HepG2 (cell line): Measurements from ENCODE around the gene HECTD2. TPM values are rescaled to one million over a fixed set of nuclear protein-coding genes. Genes with fewer than 3 reads are reported as not detected.

Source experiments
- ARNT ChIP-seq: fragments of 450-650 bp; IDR thresholded peaks from 2 replicates; pipeline ENCODE4 v1.6.1; 2017
- ARNTL ChIP-seq: sonication (generic); formaldehyde crosslinking; IDR thresholded peaks from 2 replicates; pipeline ENCODE4 v1.4.0; 2020; ENCODE audit warnings: mild to moderate bottlenecking, missing genetic modification reagents
- GFI1 ChIP-seq: sonication (generic); formaldehyde crosslinking; IDR thresholded peaks from 2 replicates; pipeline ENCODE4 v1.5.0; 2020; ENCODE audit warnings: missing genetic modification reagents, mild to moderate bottlenecking, borderline replicate concordance
- HDAC6 ChIP-seq: fragments of 200-600 bp; sonication (generic); IDR thresholded peaks from 2 replicates; pipeline ENCODE4 v1.7.0; 2017; ENCODE audit warnings: mild to moderate bottlenecking, antibody characterized with exemption, low read length, low read depth
- KDM2A ChIP-seq: sonication (generic); formaldehyde crosslinking; IDR thresholded peaks from 2 replicates; pipeline ENCODE4 v1.4.0; 2020; ENCODE audit warnings: low read depth, missing genetic modification reagents, borderline replicate concordance
- KMT2A ChIP-seq: sonication (generic); formaldehyde crosslinking; IDR thresholded peaks from 2 replicates; pipeline ENCODE4 v1.4.0; 2020; ENCODE audit warnings: missing genetic modification reagents
- MEIS2 ChIP-seq: sonication (generic); formaldehyde crosslinking; IDR thresholded peaks from 2 replicates; pipeline ENCODE4 v1.9.0; 2021; ENCODE audit warnings: mild to moderate bottlenecking, missing genetic modification reagents
- NFE2L1 ChIP-seq: sonication (generic); formaldehyde crosslinking; IDR thresholded peaks from 2 replicates; pipeline ENCODE4 v1.4.0; 2020; ENCODE audit warnings: missing genetic modification reagents, mild to moderate bottlenecking, borderline replicate concordance
- POLR2G ChIP-seq: fragments of 200-400 bp; formaldehyde crosslinking; IDR thresholded peaks from 2 replicates; pipeline ENCODE4 v1.6.1; 2018; ENCODE audit warnings: mild to moderate bottlenecking, low read depth, low read length, moderate library complexity
- REPIN1 ChIP-seq: sonication (generic); formaldehyde crosslinking; IDR thresholded peaks from 2 replicates; pipeline ENCODE4 v1.8.0; 2022; ENCODE audit warnings: missing genetic modification reagents, low read depth, mild to moderate bottlenecking, borderline replicate concordance
- RXRA ChIP-seq: sonication (generic); formaldehyde crosslinking; IDR thresholded peaks from 2 replicates; pipeline ENCODE4 v1.5.1; 2020; ENCODE audit warnings: missing genetic modification reagents
- SMAD9 ChIP-seq: sonication (generic); formaldehyde crosslinking; IDR thresholded peaks from 2 replicates; pipeline ENCODE4 v1.5.1; 2020; ENCODE audit warnings: mild to moderate bottlenecking, missing genetic modification reagents
- SMC3 ChIP-seq: IDR thresholded peaks from 2 replicates; pipeline ENCODE4 v1.6.1; 2011; ENCODE audit warnings: low read length, improper control_type of control experiment
- TRIM24 ChIP-seq: sonication (generic); formaldehyde crosslinking; IDR thresholded peaks from 2 replicates; pipeline ENCODE4 v1.8.0; 2022; ENCODE audit warnings: mild to moderate bottlenecking, missing genetic modification reagents
- YY1 ChIP-seq: IDR thresholded peaks from 2 replicates; pipeline ENCODE4 v1.6.1; 2011; ENCODE audit warnings: low read length, low read depth, moderate library complexity, mild to moderate bottlenecking; ENCODE audit not compliant: insufficient read depth, insufficient replicate concordance
- ZC3H13 ChIP-seq: sonication (generic); formaldehyde crosslinking; IDR thresholded peaks from 2 replicates; pipeline ENCODE4 v1.8.1; 2023; ENCODE audit warnings: mild to moderate bottlenecking, missing genetic modification reagents, moderate library complexity
- ZMYM4 ChIP-seq: sonication (generic); formaldehyde crosslinking; IDR thresholded peaks from 2 replicates; pipeline ENCODE4 v1.8.1; 2023; ENCODE audit warnings: mild to moderate bottlenecking, missing genetic modification reagents
- ZNF34 ChIP-seq: sonication (generic); formaldehyde crosslinking; IDR thresholded peaks from 2 replicates; pipeline ENCODE4 v1.4.0; 2020; ENCODE audit warnings: mild to moderate bottlenecking, missing genetic modification reagents, borderline replicate concordance
- ZNF598 ChIP-seq: sonication (generic); formaldehyde crosslinking; IDR thresholded peaks from 2 replicates; pipeline ENCODE4 v1.5.1; 2020; ENCODE audit warnings: mild to moderate bottlenecking, missing genetic modification reagents, borderline replicate concordance
- ZNF619 ChIP-seq: sonication (generic); formaldehyde crosslinking; IDR thresholded peaks from 2 replicates; pipeline ENCODE4 v1.4.0; 2020; ENCODE audit warnings: mild to moderate bottlenecking, missing genetic modification reagents
- polyA plus RNA-seq, 8 experiments: library from polyadenylated mRNA; depleted of rRNA in 3 of 8; stranded (reverse) in 7 of 8; unstranded in 1 of 8; fragments of >200 nt; fragmentation: Illumina TruSeq in 4 of 8; extraction: Trizol in 4 of 8; gene quantifications; 2 replicates each; pipeline versions ENCODE4 v1.2.1 to v1.2.3, GENCODE V29; 2011 to 2016; ENCODE audit warnings: low read depth in 4 of 8, missing spikeins in 1 of 8, mixed read lengths in 1 of 8; ENCODE audit not compliant: insufficient read depth in 1 of 8
- total RNA-seq, 5 experiments: library from RNA; depleted of rRNA; stranded (reverse); fragments of >200 nt; fragmentation: Illumina TruSeq; extraction: Trizol; gene quantifications; 2 replicates each; pipeline ENCODE4 v1.2.3, GENCODE V29; 2016; ENCODE audit warnings: low read depth in 1 of 5
- TF ChIP-seq, protein P1 (sequence below), 2 experiments: sonication (generic) in 1 of 2; formaldehyde crosslinking in 1 of 2; IDR thresholded peaks; 2 replicates each; pipeline versions ENCODE4 v1.4.0 to v1.6.1; 2018 to 2020; ENCODE audit warnings: missing genetic modification reagents in 2 of 2, borderline replicate concordance in 1 of 2, low read depth in 1 of 2, mild to moderate bottlenecking in 1 of 2, missing biosample characterization in 1 of 2
- TF ChIP-seq, protein P2 (sequence below): sonication (generic); formaldehyde crosslinking; conservative IDR thresholded peaks from 2 replicates; pipeline ENCODE4 v1.4.0; 2020; ENCODE audit warnings: missing genetic modification reagents
- TF ChIP-seq, protein P3 (sequence below): sonication (generic); formaldehyde crosslinking; IDR thresholded peaks from 2 replicates; pipeline ENCODE4 v1.8.1; 2023; ENCODE audit warnings: mild to moderate bottlenecking, moderate library complexity, missing genetic modification reagents
- TF ChIP-seq, protein P4 (sequence below): fragments of 450-650 bp; IDR thresholded peaks from 2 replicates; pipeline ENCODE4 v1.6.1; 2017

The HECTD2 gene
- total and polyA plus RNA-seq, 2 of the 13 experiments (the other 11 are each of a cell fraction or from before 2014, with no cell fraction given), result 3.2 to 5.2 TPM

DNA sequence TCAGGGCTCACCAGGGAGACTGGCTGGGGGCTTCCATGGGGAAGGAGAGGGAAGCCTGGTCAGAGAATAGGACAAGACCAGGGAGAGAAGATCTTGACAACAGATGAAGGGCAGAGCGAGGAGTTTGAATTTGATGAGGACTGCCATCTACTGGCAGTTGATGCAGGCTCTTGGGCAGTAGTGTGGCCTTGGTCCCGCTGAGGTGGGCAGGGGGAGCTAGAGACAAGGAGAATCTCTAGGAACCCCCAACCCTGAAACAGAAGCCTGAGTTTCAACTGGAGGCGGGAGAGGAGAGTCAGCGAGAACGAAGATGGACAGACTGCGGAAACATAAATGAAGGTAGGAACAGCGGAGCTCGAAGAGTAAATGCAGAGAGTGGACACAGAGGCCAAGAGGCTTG is 141.7 kb downstream of the HECTD2 start (continued):
- no peak for TF ChIP-seq YY1
- no peak for TF ChIP-seq SMAD9 (CRISPR knock-in tag)
- TF ChIP-seq, protein P1, sequence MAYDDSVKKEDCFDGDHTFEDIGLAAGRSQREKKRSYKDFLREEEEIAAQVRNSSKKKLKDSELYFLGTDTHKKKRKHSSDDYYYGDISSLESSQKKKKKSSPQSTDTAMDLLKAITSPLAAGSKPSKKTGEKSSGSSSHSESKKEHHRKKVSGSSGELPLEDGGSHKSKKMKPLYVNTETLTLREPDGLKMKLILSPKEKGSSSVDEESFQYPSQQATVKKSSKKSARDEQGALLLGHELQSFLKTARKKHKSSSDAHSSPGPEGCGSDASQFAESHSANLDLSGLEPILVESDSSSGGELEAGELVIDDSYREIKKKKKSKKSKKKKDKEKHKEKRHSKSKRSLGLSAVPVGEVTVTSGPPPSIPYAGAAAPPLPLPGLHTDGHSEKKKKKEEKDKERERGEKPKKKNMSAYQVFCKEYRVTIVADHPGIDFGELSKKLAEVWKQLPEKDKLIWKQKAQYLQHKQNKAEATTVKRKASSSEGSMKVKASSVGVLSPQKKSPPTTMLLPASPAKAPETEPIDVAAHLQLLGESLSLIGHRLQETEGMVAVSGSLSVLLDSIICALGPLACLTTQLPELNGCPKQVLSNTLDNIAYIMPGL (CRISPR knock-in tag; IDR thresholded peaks at IDR 0.05; ENCODE audit: borderline replicate concordance in 1 of 2, low read depth in 1 of 2), result peak in 1 of 2 experiments; percentile 73; a peak in 3 of 4 replicates
- no peak for TF ChIP-seq ARNTL (CRISPR knock-in tag)
- no peak for TF ChIP-seq ZNF598 (CRISPR knock-in tag)
- TF ChIP-seq, protein P2, sequence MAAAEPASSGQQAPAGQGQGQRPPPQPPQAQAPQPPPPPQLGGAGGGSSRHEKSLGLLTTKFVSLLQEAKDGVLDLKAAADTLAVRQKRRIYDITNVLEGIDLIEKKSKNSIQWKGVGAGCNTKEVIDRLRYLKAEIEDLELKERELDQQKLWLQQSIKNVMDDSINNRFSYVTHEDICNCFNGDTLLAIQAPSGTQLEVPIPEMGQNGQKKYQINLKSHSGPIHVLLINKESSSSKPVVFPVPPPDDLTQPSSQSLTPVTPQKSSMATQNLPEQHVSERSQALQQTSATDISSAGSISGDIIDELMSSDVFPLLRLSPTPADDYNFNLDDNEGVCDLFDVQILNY (CRISPR knock-in tag), result no peak
- TF ChIP-seq GFI1 (CRISPR knock-in tag), result no peak
- TF ChIP-seq TRIM24, result no peak
- no peak for TF ChIP-seq ZNF619
- TF ChIP-seq REPIN1 (CRISPR knock-in tag), result peak; percentile 28; the same call in 1 of the 2 replicates
- TF ChIP-seq KDM2A (CRISPR knock-in tag), result 0 out of 2 replicates have a peak, but pooled peaks have one; percentile 50
- TF ChIP-seq HDAC6, result no peak
- no peak for TF ChIP-seq POLR2G
- no peak for TF ChIP-seq ZNF34 (CRISPR knock-in tag)
- no peak for TF ChIP-seq RXRA
- TF ChIP-seq NFE2L1 (CRISPR knock-in tag), result no peak
- TF ChIP-seq ZC3H13 (CRISPR knock-in tag), result 0 out of 2 replicates have a peak, but pooled peaks have one; percentile 9
- TF ChIP-seq, protein P3, sequence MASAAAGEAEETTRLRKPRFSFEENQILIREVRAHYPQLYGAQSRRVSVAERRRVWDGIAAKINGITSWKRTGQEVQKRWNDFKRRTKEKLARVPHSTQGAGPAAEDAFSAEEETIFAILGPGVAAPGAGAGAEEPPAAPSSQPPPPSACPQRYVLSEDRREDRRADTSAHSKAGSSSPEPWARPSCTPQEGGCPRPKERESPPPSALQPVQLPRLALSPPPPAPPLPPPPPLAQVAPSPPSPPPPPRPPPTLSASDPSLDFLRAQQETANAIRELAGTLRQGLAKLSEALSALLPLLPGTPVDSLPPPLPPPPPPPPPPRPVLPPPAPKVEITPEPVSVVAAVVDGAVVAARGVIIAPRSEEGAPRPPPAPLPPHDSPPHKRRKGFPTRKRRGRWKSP (CRISPR knock-in tag), result no peak
- TF ChIP-seq ZMYM4 (CRISPR knock-in tag), result peak; percentile 52
- no peak for TF ChIP-seq MEIS2 (CRISPR knock-in tag)
- TF ChIP-seq, protein P4, sequence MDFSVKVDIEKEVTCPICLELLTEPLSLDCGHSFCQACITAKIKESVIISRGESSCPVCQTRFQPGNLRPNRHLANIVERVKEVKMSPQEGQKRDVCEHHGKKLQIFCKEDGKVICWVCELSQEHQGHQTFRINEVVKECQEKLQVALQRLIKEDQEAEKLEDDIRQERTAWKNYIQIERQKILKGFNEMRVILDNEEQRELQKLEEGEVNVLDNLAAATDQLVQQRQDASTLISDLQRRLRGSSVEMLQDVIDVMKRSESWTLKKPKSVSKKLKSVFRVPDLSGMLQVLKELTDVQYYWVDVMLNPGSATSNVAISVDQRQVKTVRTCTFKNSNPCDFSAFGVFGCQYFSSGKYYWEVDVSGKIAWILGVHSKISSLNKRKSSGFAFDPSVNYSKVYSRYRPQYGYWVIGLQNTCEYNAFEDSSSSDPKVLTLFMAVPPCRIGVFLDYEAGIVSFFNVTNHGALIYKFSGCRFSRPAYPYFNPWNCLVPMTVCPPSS, result no peak
- TF ChIP-seq SMC3, result peak; percentile 73
- no peak for TF ChIP-seq KMT2A (CRISPR knock-in tag)
- TF ChIP-seq ARNT, result no peak
